ENCODE data around the gene SEMA5B.

- TF ChIP-seq EZH2 (IDR thresholded peaks at IDR 0.05) (no peak), POLR2AphosphoS5 (IDR thresholded peaks at IDR 0.05; ENCODE audit: borderline replicate concordance, low read depth, low read length) (no peak)
Measured at GRCh38 chr3:123075359-123075758, 47.8 kb upstream of the SEMA5B start.

Data from SK-N-MC (cell line).